HepG2 (cell line): Measurements from ENCODE around the gene NUP153. TPM values are rescaled to one million over a fixed set of nuclear protein-coding genes. Genes with fewer than 3 reads are reported as not detected.
A peak's percentile ranks its signal among the peaks of the same experiment; 100 is the strongest.

Source experiments
- BCLAF1 ChIP-seq: fragments of 450-650 bp; IDR thresholded peaks from 2 replicates; pipeline ENCODE4 v1.6.1; 2017; ENCODE audit warnings: mild to moderate bottlenecking
- HCFC1 ChIP-seq: fragments of 150-350 bp; IDR thresholded peaks from 2 replicates; pipeline ENCODE4 v1.6.1; 2014; ENCODE audit warnings: low read depth, low read length
- HDAC6 ChIP-seq: fragments of 200-600 bp; sonication (generic); IDR thresholded peaks from 2 replicates; pipeline ENCODE4 v1.7.0; 2017; ENCODE audit warnings: mild to moderate bottlenecking, antibody characterized with exemption, low read length, low read depth
- HIC2 ChIP-seq: sonication (generic); formaldehyde crosslinking; IDR thresholded peaks from 2 replicates; pipeline ENCODE4 v1.9.0; 2022; ENCODE audit warnings: low read depth, missing genetic modification reagents
- MXD3 ChIP-seq: IDR thresholded peaks from 2 replicates; pipeline ENCODE4 v1.6.1; 2016; ENCODE audit warnings: mild to moderate bottlenecking, missing biosample characterization, missing genetic modification reagents
- NAIF1 ChIP-seq: sonication (generic); formaldehyde crosslinking; IDR thresholded peaks from 2 replicates; pipeline ENCODE4 v1.5.0; 2020; ENCODE audit warnings: mild to moderate bottlenecking, missing genetic modification reagents, borderline replicate concordance
- POGK ChIP-seq: sonication (generic); formaldehyde crosslinking; conservative IDR thresholded peaks from 2 replicates; pipeline ENCODE4 v1.8.0; 2022; ENCODE audit warnings: mild to moderate bottlenecking, moderate library complexity, missing genetic modification reagents
- RBFOX2 ChIP-seq: fragments of 200-400 bp; formaldehyde crosslinking; IDR thresholded peaks from 2 replicates; pipeline ENCODE4 v1.6.1; 2017; ENCODE audit warnings: low read depth, mild to moderate bottlenecking, low read length
- SNAPC2 ChIP-seq: sonication (generic); formaldehyde crosslinking; IDR thresholded peaks from 2 replicates; pipeline ENCODE4 v1.8.1; 2022; ENCODE audit warnings: mild to moderate bottlenecking, missing genetic modification reagents
- TBX2 ChIP-seq: sonication (generic); formaldehyde crosslinking; IDR thresholded peaks from 2 replicates; pipeline ENCODE4 v1.5.0; 2020; ENCODE audit warnings: missing genetic modification reagents, mild to moderate bottlenecking, borderline replicate concordance
- TOE1 ChIP-seq: sonication (generic); formaldehyde crosslinking; IDR thresholded peaks from 2 replicates; pipeline ENCODE4 v1.4.0; 2020; ENCODE audit warnings: mild to moderate bottlenecking, missing genetic modification reagents
- ZFP90 ChIP-seq: sonication (generic); formaldehyde crosslinking; IDR thresholded peaks from 2 replicates; pipeline ENCODE4 v1.8.0; 2022; ENCODE audit warnings: missing genetic modification reagents, mild to moderate bottlenecking, inconsistent platforms, borderline replicate concordance
- ZGPAT ChIP-seq: IDR thresholded peaks from 2 replicates; pipeline ENCODE4 v1.6.1; 2016; ENCODE audit warnings: mild to moderate bottlenecking
- ZNF230 ChIP-seq: sonication (generic); formaldehyde crosslinking; IDR thresholded peaks from 2 replicates; pipeline ENCODE4 v1.4.0; 2020; ENCODE audit warnings: mild to moderate bottlenecking, missing genetic modification reagents
- ZNF383 ChIP-seq: sonication (generic); formaldehyde crosslinking; IDR thresholded peaks from 2 replicates; pipeline ENCODE4 v1.4.0; 2020; ENCODE audit warnings: missing genetic modification reagents, mild to moderate bottlenecking, borderline replicate concordance
- ZNF567 ChIP-seq: sonication (generic); formaldehyde crosslinking; IDR thresholded peaks from 2 replicates; pipeline ENCODE4 v1.8.1; 2023; ENCODE audit warnings: mild to moderate bottlenecking, missing genetic modification reagents, borderline replicate concordance
- ZNF589 ChIP-seq: sonication (generic); formaldehyde crosslinking; conservative IDR thresholded peaks from 2 replicates; pipeline ENCODE4 v1.8.0; 2022; ENCODE audit warnings: mild to moderate bottlenecking, moderate library complexity, missing genetic modification reagents
- ZNF614 ChIP-seq: IDR thresholded peaks from 2 replicates; pipeline ENCODE4 v1.6.1; 2018; ENCODE audit warnings: missing biosample characterization, missing genetic modification reagents, inconsistent platforms, borderline replicate concordance
- ZNF644 ChIP-seq: IDR thresholded peaks from 2 replicates; pipeline ENCODE4 v1.6.1; 2016; ENCODE audit warnings: low read depth
- ZNF780A ChIP-seq: sonication (generic); formaldehyde crosslinking; IDR thresholded peaks from 2 replicates; pipeline ENCODE4 v1.8.0; 2022; ENCODE audit warnings: mild to moderate bottlenecking, missing genetic modification reagents, moderate library complexity
- ZNF891 ChIP-seq: sonication (generic); formaldehyde crosslinking; IDR thresholded peaks from 2 replicates; pipeline ENCODE4 v1.5.0; 2020; ENCODE audit warnings: mild to moderate bottlenecking, missing genetic modification reagents
- polyA plus RNA-seq, 8 experiments: library from polyadenylated mRNA; depleted of rRNA in 3 of 8; stranded (reverse) in 7 of 8; unstranded in 1 of 8; fragments of >200 nt; fragmentation: Illumina TruSeq in 4 of 8; extraction: Trizol in 4 of 8; gene quantifications; 2 replicates each; pipeline versions ENCODE4 v1.2.1 to v1.2.3, GENCODE V29; 2011 to 2016; ENCODE audit warnings: low read depth in 4 of 8, missing spikeins in 1 of 8, mixed read lengths in 1 of 8; ENCODE audit not compliant: insufficient read depth in 1 of 8
- total RNA-seq, 5 experiments: library from RNA; depleted of rRNA; stranded (reverse); fragments of >200 nt; fragmentation: Illumina TruSeq; extraction: Trizol; gene quantifications; 2 replicates each; pipeline ENCODE4 v1.2.3, GENCODE V29; 2016; ENCODE audit warnings: low read depth in 1 of 5

Gene NUP153
- total and polyA plus RNA-seq, 2 of the 13 experiments (the other 11 are each of a cell fraction or from before 2014, with no cell fraction given): 29.8 to 55.2 TPM

GRCh38 chr6:17630511-17631073, 76.1 kb downstream of the NUP153 start (continued):
- TF ChIP-seq BCLAF1: no peak
- no peak for TF ChIP-seq TOE1 (CRISPR knock-in tag)
- peak; percentile 69; the same call in 1 of the 2 replicates for TF ChIP-seq POGK
- no peak for TF ChIP-seq ZNF589
- no peak for TF ChIP-seq HCFC1
- no peak for TF ChIP-seq ZNF614 (CRISPR knock-in tag)
- TF ChIP-seq ZFP90 (CRISPR knock-in tag): no peak
- no peak for TF ChIP-seq HDAC6
- no peak for TF ChIP-seq SNAPC2 (CRISPR knock-in tag)
- no peak for TF ChIP-seq TBX2 (CRISPR knock-in tag)
- 0 out of 2 replicates have a peak, but pooled peaks have one; percentile 10 for TF ChIP-seq ZNF644
- TF ChIP-seq RBFOX2: no peak
- TF ChIP-seq ZGPAT (CRISPR knock-in tag): 0 out of 2 replicates have a peak, but pooled peaks have one; percentile 3
- no peak for TF ChIP-seq HIC2 (CRISPR knock-in tag)
- no peak for TF ChIP-seq ZNF383 (CRISPR knock-in tag)
- no peak for TF ChIP-seq ZNF230 (CRISPR knock-in tag)
- no peak for TF ChIP-seq ZNF891
- no peak for TF ChIP-seq MXD3 (CRISPR knock-in tag)
- TF ChIP-seq ZNF567 (CRISPR knock-in tag): no peak
- TF ChIP-seq NAIF1 (CRISPR knock-in tag): no peak
- no peak for TF ChIP-seq ZNF780A
